H1 (cell line): ENCODE measurements around the gene ALK. TPM values are rescaled to one million over a fixed set of nuclear protein-coding genes. Genes with fewer than 3 reads are reported as not detected.

Experiments
- CTCF ChIA-PET: fragments of 300-600 bp; sonication (Branson Sonifier 250); formaldehyde crosslinking; loops from one replicate; lab custom pipeline; 2021; ENCODE audit not compliant: partially characterized antibody; lab: Charles Lee
- POLR2A ChIA-PET: fragments of 300-600 bp; sonication (Branson Sonifier 250); formaldehyde crosslinking; loops from one replicate; lab custom pipeline; 2021; ENCODE audit warnings: inconsistent platforms; ENCODE audit not compliant: partially characterized antibody; lab: Charles Lee
- DNase-seq, 2 experiments: peaks; one replicate each; pipeline versions ENCODE4 v3.0.0 to v3.0.0-alpha.2; 2010 to 2022; ENCODE audit warnings: low spot score in 2 of 2, low read depth in 1 of 2, mixed read lengths in 1 of 2
- FAIRE-seq: peaks from 2 replicates; lab custom pipeline; 2011; peaks lifted over from hg19 to GRCh38; lab: Jason Lieb, UNC
- H2AFZ ChIP-seq: 2 replicates; pipeline ENCODE4 v1.8.1; 2012; ENCODE audit warnings: low read length, inconsistent platforms
- H2AK5ac ChIP-seq: 2 replicates; pipeline ENCODE4 v1.6.1; 2013; ENCODE audit warnings: low read depth, low read length
- H2BK120ac ChIP-seq: replicated peaks from 2 replicates; pipeline ENCODE3; 2013; ENCODE audit warnings: low read depth, low read length, inconsistent platforms
- H2BK12ac ChIP-seq: 2 replicates; pipeline ENCODE4 v1.6.1; 2013; ENCODE audit warnings: low read depth, low read length
- H2BK15ac ChIP-seq: 2 replicates; pipeline ENCODE4 v1.6.1; 2013; ENCODE audit warnings: low read length
- H2BK20ac ChIP-seq: 2 replicates; pipeline ENCODE4 v1.6.1; 2013; ENCODE audit warnings: low read length
- H2BK5ac ChIP-seq: 2 replicates; pipeline ENCODE4 v1.6.1; 2013; ENCODE audit warnings: low read depth, low read length
- H3K14ac ChIP-seq: 2 replicates; pipeline ENCODE4 v1.6.1; 2013; ENCODE audit warnings: inconsistent platforms; ENCODE audit not compliant: insufficient read length
- H3K18ac ChIP-seq: 2 replicates; pipeline ENCODE4 v1.6.1; 2013; ENCODE audit warnings: low read length; ENCODE audit errors: extremely low read depth
- H3K23ac ChIP-seq: 2 replicates; pipeline ENCODE4 v1.6.1; 2013; ENCODE audit warnings: inconsistent platforms; ENCODE audit not compliant: insufficient read length
- H3K23me2 ChIP-seq: 2 replicates; pipeline ENCODE4 v1.6.1; 2013; ENCODE audit warnings: low read depth, low read length
- H3K27ac ChIP-seq: 2 replicates; pipeline ENCODE4 v1.6.1; 2011; ENCODE audit warnings: low read depth, low read length, inconsistent platforms
- H3K27me3 ChIP-seq, 4 experiments: replicated peaks in 1 of 4; 1 replicate in 1 of 4; 2 replicates in 3 of 4; pipeline versions ENCODE4 v1.6.1 to v1.8.1; 2011 to 2013; ENCODE audit warnings: low read length in 3 of 4, mild to moderate bottlenecking in 3 of 4, inconsistent platforms in 2 of 4, mixed read lengths in 2 of 4, moderate library complexity in 1 of 4; ENCODE audit not compliant: control insufficient read depth in 3 of 4, insufficient read depth in 3 of 4; ENCODE audit errors: extremely low read depth in 1 of 4
- H3K36me3 ChIP-seq, 4 experiments: 2 replicates each; pipeline versions ENCODE4 v1.6.1 to v1.8.1; 2011 to 2013; ENCODE audit warnings: mild to moderate bottlenecking in 4 of 4, low read length in 3 of 4, moderate library complexity in 2 of 4, control low read depth in 1 of 4, inconsistent platforms in 1 of 4; ENCODE audit not compliant: insufficient read depth in 4 of 4, control insufficient read depth in 2 of 4
- H3K4ac ChIP-seq: replicated peaks from 2 replicates; pipeline ENCODE3; 2013; ENCODE audit warnings: low read length, low read depth, mixed read lengths, inconsistent platforms; ENCODE audit not compliant: insufficient read length
- H3K4me1 ChIP-seq, 4 experiments: replicated peaks in 1 of 4; 1 replicate in 1 of 4; 2 replicates in 3 of 4; pipeline versions ENCODE4 v1.6.1 to v1.8.1; 2011 to 2013; ENCODE audit warnings: low read length in 3 of 4, inconsistent platforms in 2 of 4, mixed read lengths in 1 of 4; ENCODE audit not compliant: insufficient read depth in 4 of 4, control insufficient read depth in 3 of 4
- H3K4me2 ChIP-seq, 2 experiments: 2 replicates each; pipeline versions ENCODE4 v1.6.1 to v1.8.1; 2011 to 2013; ENCODE audit warnings: low read depth in 2 of 2, low read length in 2 of 2, control low read depth in 1 of 2, inconsistent platforms in 1 of 2, mild to moderate bottlenecking in 1 of 2; ENCODE audit not compliant: insufficient read depth in 1 of 2
- H3K4me3 ChIP-seq, 4 experiments: fragments of 200-600, 300-600 bp in 1 of 4; sonication (generic), shearing (Covaris generic), sonication (Bioruptor Twin) in 1 of 4; 2 replicates each; pipeline versions ENCODE4 v1.5.1 to v1.8.1; 2011 to 2016; ENCODE audit warnings: low read length in 4 of 4, low read depth in 3 of 4, control low read depth in 2 of 4, inconsistent platforms in 2 of 4, mild to moderate bottlenecking in 2 of 4, mixed read lengths in 1 of 4, moderate library complexity in 1 of 4; ENCODE audit not compliant: insufficient read depth in 2 of 4; ENCODE audit errors: extremely low read depth in 1 of 4
- H3K56ac ChIP-seq: replicated peaks from 2 replicates; pipeline ENCODE3; 2013; ENCODE audit warnings: low read depth, mild to moderate bottlenecking, mixed read lengths, low read length, inconsistent platforms; ENCODE audit not compliant: insufficient read length
- H3K79me1 ChIP-seq: 2 replicates; pipeline ENCODE4 v1.6.1; 2013; ENCODE audit warnings: low read depth, low read length, control low read depth
- H3K79me2 ChIP-seq, 2 experiments: 2 replicates each; pipeline versions ENCODE4 v1.6.1 to v1.8.1; 2012 to 2013; ENCODE audit warnings: low read length in 2 of 2, mild to moderate bottlenecking in 2 of 2, inconsistent platforms in 1 of 2; ENCODE audit not compliant: insufficient read depth in 2 of 2, control insufficient read depth in 1 of 2
- H3K9ac ChIP-seq, 4 experiments: replicated peaks in 1 of 4; 1 replicate in 1 of 4; 2 replicates in 3 of 4; pipeline versions ENCODE4 v1.6.1 to v1.8.1; 2011 to 2013; ENCODE audit warnings: low read depth in 3 of 4, low read length in 3 of 4, control low read depth in 2 of 4, mild to moderate bottlenecking in 2 of 4, moderate library complexity in 2 of 4, inconsistent platforms in 1 of 4; ENCODE audit errors: extremely low read depth in 1 of 4
- H3K9me3 ChIP-seq, 2 experiments: 2 replicates each; pipeline versions ENCODE4 v1.6.1 to v1.8.1; 2012 to 2013; ENCODE audit warnings: mild to moderate bottlenecking in 2 of 2, moderate library complexity in 2 of 2, control low read depth in 1 of 2, inconsistent platforms in 1 of 2, low read depth in 1 of 2, low read length in 1 of 2, mixed read lengths in 1 of 2; ENCODE audit not compliant: insufficient read depth in 2 of 2
- H4K20me1 ChIP-seq, 2 experiments: replicated peaks in 1 of 2; 2 replicates each; pipeline versions ENCODE3 to v1.8.1; 2011 to 2013; ENCODE audit warnings: inconsistent platforms in 2 of 2, low read length in 2 of 2, mild to moderate bottlenecking in 1 of 2; ENCODE audit not compliant: insufficient read depth in 2 of 2, control insufficient read depth in 1 of 2
- H4K5ac ChIP-seq: 2 replicates; pipeline ENCODE4 v1.6.1; 2013; ENCODE audit warnings: low read length, low read depth, mixed read lengths, inconsistent platforms; ENCODE audit not compliant: insufficient read length
- H4K8ac ChIP-seq: 2 replicates; pipeline ENCODE4 v1.8.0; 2013; ENCODE audit warnings: mild to moderate bottlenecking, moderate library complexity, low read length, inconsistent platforms; ENCODE audit not compliant: insufficient read depth; ENCODE audit errors: extremely low read depth
- H4K91ac ChIP-seq: replicated peaks from 2 replicates; pipeline ENCODE3; 2013; ENCODE audit warnings: low read length, mixed read lengths, inconsistent platforms; ENCODE audit not compliant: insufficient read length
- HDAC6 ChIP-seq: IDR thresholded peaks from one replicate; pipeline ENCODE4 v1.7.1; 2012; ENCODE audit warnings: low read depth, mild to moderate bottlenecking, inconsistent platforms, low read length, moderate library complexity
- KDM1A ChIP-seq: fragments of 200-600, 300-600 bp; sonication (generic); IDR thresholded peaks from 2 replicates; pipeline ENCODE4 v1.7.1; 2016; ENCODE audit warnings: mild to moderate bottlenecking, low read length, borderline replicate concordance
- MAFK ChIP-seq: IDR thresholded peaks from 2 replicates; pipeline ENCODE4 v1.6.1; 2012; ENCODE audit warnings: low read depth, mild to moderate bottlenecking, improper control_type of control experiment, low read length
- MAX ChIP-seq: IDR thresholded peaks from 2 replicates; pipeline ENCODE4 v1.6.1; 2012; ENCODE audit warnings: inconsistent platforms
- SIRT6 ChIP-seq: IDR thresholded peaks from one replicate; pipeline ENCODE4 v1.7.1; 2012; ENCODE audit warnings: low read length, inconsistent platforms
- SP1 ChIP-seq: IDR thresholded peaks from 2 replicates; pipeline ENCODE4 v1.6.1; 2011; ENCODE audit warnings: low read depth, low read length
- YY1 ChIP-seq: IDR thresholded peaks from 2 replicates; pipeline ENCODE4 v1.6.1; 2011; ENCODE audit warnings: low read depth, mild to moderate bottlenecking, low read length
- WGBS, 2 experiments: shearing (Covaris generic) in 1 of 2; methylation state at CpG; one replicate each; pipeline versions ENCODE4 v1.1.6 to v1.1.7; 2013 to 2015; ENCODE audit warnings: low lambda C conversion rate in 2 of 2, mixed read lengths in 2 of 2, inconsistent platforms in 1 of 2, low coverage in 1 of 2, missing lambda C conversion rate in 1 of 2; ENCODE audit not compliant: insufficient replicate concordance in 2 of 2, insufficient coverage in 1 of 2, insufficient read length in 1 of 2; ENCODE audit errors: extremely low coverage in 1 of 2, missing lambda C conversion rate in 1 of 2; 5-methylcytosine and 5-hydroxymethylcytosine counted together
- polyA plus RNA-seq, 7 experiments: library from polyadenylated mRNA; depleted of rRNA in 3 of 7; stranded (reverse) in 5 of 7; unstranded in 2 of 7; fragments of >200 nt in 5 of 7; fragments of 200-250 nt in 2 of 7; gene quantifications; 1 replicate in 5 of 7; 2 replicates in 1 of 7; 4 replicates in 1 of 7; pipeline versions ENCODE4 v1.2.1 to v1.2.3, GENCODE V29; 2011 to 2013; ENCODE audit warnings: missing spikeins in 2 of 7, mixed read lengths in 2 of 7
- total RNA-seq: library from RNA; stranded (reverse); fragmentation: NEBNext Ultra II Directional; extraction: Animal tissue kit (Norgen Biotek cat#: 25700); gene quantifications from 2 replicates; pipeline ENCODE4 v1.2.1, GENCODE V29; 2021
- TF ChIP-seq, protein P1 (sequence below), 3 experiments: IDR thresholded peaks; 1 replicate in 2 of 3; 2 replicates in 1 of 3; pipeline versions ENCODE4 v1.5.1 to v1.6.1; 2011; ENCODE audit warnings: low read length in 3 of 3, mild to moderate bottlenecking in 3 of 3, inconsistent platforms in 2 of 3, low read depth in 1 of 3, moderate library complexity in 1 of 3; ENCODE audit not compliant: insufficient read depth in 1 of 3; ENCODE audit errors: control extremely low read depth in 1 of 3
- TF ChIP-seq, protein P2 (sequence below): IDR thresholded peaks from 2 replicates; pipeline ENCODE4 v1.6.1; 2012; ENCODE audit warnings: low read length, inconsistent platforms

Gene ALK
- total and polyA plus RNA-seq, 2 of the 8 experiments (the other 6 are each of a cell fraction or from before 2014, with no cell fraction given), result 0.02 to 0.09 TPM

GRCh38 chr2:29440921-29441623 lies 480.3 kb downstream of the ALK start:
- H3K18ac ChIP-seq, result no peak overlapping the region
- H4K91ac ChIP-seq, result no peak overlapping the region
- H3K23ac ChIP-seq, result no peak overlapping the region
- no peak for FAIRE-seq
- no peaks in the 10 kb centered on the region for H3K36me3 ChIP-seq
- 94% methylated on average over 6 of the region's 6 CpGs; no CpG with 5 or more reads in 1 of the 2 experiments for WGBS, 2 experiments
- H4K8ac ChIP-seq, result no peak overlapping the region
- H2BK20ac ChIP-seq, result no peak overlapping the region
- ChIA-PET CTCF (interaction anchor here (1.0 kb wide), 1 partner anchor 129 kb away, joined by 3 read pairs; no protein-coding TSS in a partner anchor), POLR2A (no interaction called here)
- no peak overlapping the region for H2BK120ac ChIP-seq
- H3K23me2 ChIP-seq, result no peaks in the 10 kb centered on the region
- no peak overlapping the region for H3K27ac ChIP-seq
- H2AFZ ChIP-seq, result no peak overlapping the region
- H3K4me2 ChIP-seq, result no peak overlapping the region
- H3K9me3 ChIP-seq, result no peaks in the 10 kb centered on the region
- no peaks in the 10 kb centered on the region for H3K79me1 ChIP-seq
- H3K4me3 ChIP-seq, result no peak overlapping the region
- no peaks in the 10 kb centered on the region; a peak in 1 of 7 replicates for H3K27me3 ChIP-seq
- H4K5ac ChIP-seq, result no peak overlapping the region
- no peak overlapping the region for H3K14ac ChIP-seq
- DNase-seq, result no peak
- H2BK12ac ChIP-seq, result no peak overlapping the region
- H4K20me1 ChIP-seq, result no peaks in the 10 kb centered on the region
- no peak overlapping the region for H3K4ac ChIP-seq
- no peak overlapping the region for H2BK5ac ChIP-seq
- H2BK15ac ChIP-seq, result no peak overlapping the region
- H3K4me1 ChIP-seq, result no peaks in the 10 kb centered on the region
- no peak overlapping the region for H2AK5ac ChIP-seq
- H3K79me2 ChIP-seq, result no peaks in the 10 kb centered on the region
- no peak overlapping the region for H3K9ac ChIP-seq
- no peak overlapping the region for H3K56ac ChIP-seq
- TF ChIP-seq, protein P1, sequence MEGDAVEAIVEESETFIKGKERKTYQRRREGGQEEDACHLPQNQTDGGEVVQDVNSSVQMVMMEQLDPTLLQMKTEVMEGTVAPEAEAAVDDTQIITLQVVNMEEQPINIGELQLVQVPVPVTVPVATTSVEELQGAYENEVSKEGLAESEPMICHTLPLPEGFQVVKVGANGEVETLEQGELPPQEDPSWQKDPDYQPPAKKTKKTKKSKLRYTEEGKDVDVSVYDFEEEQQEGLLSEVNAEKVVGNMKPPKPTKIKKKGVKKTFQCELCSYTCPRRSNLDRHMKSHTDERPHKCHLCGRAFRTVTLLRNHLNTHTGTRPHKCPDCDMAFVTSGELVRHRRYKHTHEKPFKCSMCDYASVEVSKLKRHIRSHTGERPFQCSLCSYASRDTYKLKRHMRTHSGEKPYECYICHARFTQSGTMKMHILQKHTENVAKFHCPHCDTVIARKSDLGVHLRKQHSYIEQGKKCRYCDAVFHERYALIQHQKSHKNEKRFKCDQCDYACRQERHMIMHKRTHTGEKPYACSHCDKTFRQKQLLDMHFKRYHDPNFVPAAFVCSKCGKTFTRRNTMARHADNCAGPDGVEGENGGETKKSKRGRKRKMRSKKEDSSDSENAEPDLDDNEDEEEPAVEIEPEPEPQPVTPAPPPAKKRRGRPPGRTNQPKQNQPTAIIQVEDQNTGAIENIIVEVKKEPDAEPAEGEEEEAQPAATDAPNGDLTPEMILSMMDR (IDR thresholded peaks at IDR 0.05; ENCODE audit: control extremely low read depth in 1 of 3, insufficient read depth in 1 of 3, low read depth in 1 of 3, low read length in 3 of 3), result no peak
- TF ChIP-seq YY1 (no peak), MAFK (no peak), SIRT6 (no peak), KDM1A (no peak), SP1 (no peak), MAX (no peak), HDAC6 (no peak)
- TF ChIP-seq, protein P2, sequence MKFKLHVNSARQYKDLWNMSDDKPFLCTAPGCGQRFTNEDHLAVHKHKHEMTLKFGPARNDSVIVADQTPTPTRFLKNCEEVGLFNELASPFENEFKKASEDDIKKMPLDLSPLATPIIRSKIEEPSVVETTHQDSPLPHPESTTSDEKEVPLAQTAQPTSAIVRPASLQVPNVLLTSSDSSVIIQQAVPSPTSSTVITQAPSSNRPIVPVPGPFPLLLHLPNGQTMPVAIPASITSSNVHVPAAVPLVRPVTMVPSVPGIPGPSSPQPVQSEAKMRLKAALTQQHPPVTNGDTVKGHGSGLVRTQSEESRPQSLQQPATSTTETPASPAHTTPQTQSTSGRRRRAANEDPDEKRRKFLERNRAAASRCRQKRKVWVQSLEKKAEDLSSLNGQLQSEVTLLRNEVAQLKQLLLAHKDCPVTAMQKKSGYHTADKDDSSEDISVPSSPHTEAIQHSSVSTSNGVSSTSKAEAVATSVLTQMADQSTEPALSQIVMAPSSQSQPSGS, result no peak
